HL-60 (cell line): ENCODE data around the gene GHDC.
"Not testable (repeated sequence)": the region's sequence is repeated elsewhere in the genome, so short reads cannot be mapped to it uniquely, and the experiment has no call there.

Experiments
- DNase-seq, 2 experiments: peaks; one replicate each; pipeline ENCODE4 v3.0.0-alpha.2; 2010 to 2020; ENCODE audit warnings: low read depth in 1 of 2, low spot score in 1 of 2
- H3K27ac ChIP-seq: fragments of 250-450 bp; sonication (Bioruptor Pico); replicated peaks from 2 replicates; pipeline ENCODE4 v1.5.1; 2020; ENCODE audit warnings: mild to moderate bottlenecking, moderate library complexity
- H3K27me3 ChIP-seq: fragments of 250-450 bp; sonication (Bioruptor Pico); 2 replicates; pipeline ENCODE4 v1.5.1; 2021; ENCODE audit warnings: mild to moderate bottlenecking, moderate library complexity; ENCODE audit not compliant: insufficient read depth, poor library complexity, severe bottlenecking
- H3K4me3 ChIP-seq: replicated peaks from 2 replicates; pipeline ENCODE4 v1.5.1; 2011; ENCODE audit warnings: mild to moderate bottlenecking, control low read depth, low read length; ENCODE audit not compliant: insufficient read depth
- CTCF ChIP-seq: IDR thresholded peaks from one replicate; pipeline ENCODE4 v1.5.1; 2011; ENCODE audit warnings: low read length, control low read depth, inconsistent platforms; ENCODE audit not compliant: insufficient read depth
- GABPA ChIP-seq: IDR thresholded peaks from 2 replicates; pipeline ENCODE4 v1.6.1; 2012; ENCODE audit warnings: low read depth
- POLR2AphosphoS5 ChIP-seq: IDR thresholded peaks from 2 replicates; pipeline ENCODE4 v1.6.1; 2012; ENCODE audit warnings: low read depth
- REST ChIP-seq: IDR thresholded peaks from 2 replicates; pipeline ENCODE4 v1.6.1; 2012; ENCODE audit warnings: low read depth; ENCODE audit not compliant: insufficient replicate concordance
- SPI1 ChIP-seq: IDR thresholded peaks from 2 replicates; pipeline ENCODE4 v1.6.1; 2012; ENCODE audit warnings: low read depth, mild to moderate bottlenecking, borderline replicate concordance

GHDC gene

GRCh38 chr17:42240201-42240600 is 45.9 kb upstream of the GHDC start:
- TF ChIP-seq GABPA (no peak), SPI1 (no peak), REST (no peak), POLR2AphosphoS5 (no peak)
- DNase-seq, result no peak
- Histone ChIP-seq H3K27ac (no peak overlapping the region), H3K27me3 (no peaks in the 10 kb centered on the region), H3K4me3 (no peak overlapping the region)

GRCh38 chr17:42239576-42239975 is 45.3 kb upstream of the GHDC start:
- not testable (repeated sequence) for DNase-seq, H3K4me3 ChIP-seq, H3K27ac ChIP-seq, H3K27me3 ChIP-seq

- no peak for DNase-seq
- Histone ChIP-seq H3K27ac (no peak overlapping the region), H3K27me3 (no peaks in the 10 kb centered on the region), H3K4me3 (no peak overlapping the region)
- TF ChIP-seq SPI1, result no peak
- no peak for TF ChIP-seq GABPA
Observed at GRCh38 chr17:42236760-42237159, 42.5 kb upstream of the GHDC start.

- Histone ChIP-seq H3K27ac (no peak overlapping the region), H3K27me3 (no peaks in the 10 kb centered on the region), H3K4me3 (no peak overlapping the region)
- TF ChIP-seq GABPA, result no peak
- no peak for TF ChIP-seq POLR2AphosphoS5
- no peak for TF ChIP-seq CTCF
- no peak for TF ChIP-seq SPI1
- TF ChIP-seq REST, result no peak
- DNase-seq, result no peak
Observed at GRCh38 chr17:42233994-42234393, 39.7 kb upstream of the GHDC start.

- H3K4me3 ChIP-seq, result no peak overlapping the region
- no peak for TF ChIP-seq CTCF
- no peak for TF ChIP-seq GABPA
- no peak for TF ChIP-seq POLR2AphosphoS5
- TF ChIP-seq SPI1, result no peak
- TF ChIP-seq REST, result no peak
- no peak for DNase-seq
- no peak overlapping the region for H3K27ac ChIP-seq
- H3K27me3 ChIP-seq, result no peaks in the 10 kb centered on the region
Observed at GRCh38 chr17:42233156-42233555, 38.9 kb upstream of the GHDC start.
